ENCODE data around the gene CTDSP1.

CTDSP1 gene

DNA sequence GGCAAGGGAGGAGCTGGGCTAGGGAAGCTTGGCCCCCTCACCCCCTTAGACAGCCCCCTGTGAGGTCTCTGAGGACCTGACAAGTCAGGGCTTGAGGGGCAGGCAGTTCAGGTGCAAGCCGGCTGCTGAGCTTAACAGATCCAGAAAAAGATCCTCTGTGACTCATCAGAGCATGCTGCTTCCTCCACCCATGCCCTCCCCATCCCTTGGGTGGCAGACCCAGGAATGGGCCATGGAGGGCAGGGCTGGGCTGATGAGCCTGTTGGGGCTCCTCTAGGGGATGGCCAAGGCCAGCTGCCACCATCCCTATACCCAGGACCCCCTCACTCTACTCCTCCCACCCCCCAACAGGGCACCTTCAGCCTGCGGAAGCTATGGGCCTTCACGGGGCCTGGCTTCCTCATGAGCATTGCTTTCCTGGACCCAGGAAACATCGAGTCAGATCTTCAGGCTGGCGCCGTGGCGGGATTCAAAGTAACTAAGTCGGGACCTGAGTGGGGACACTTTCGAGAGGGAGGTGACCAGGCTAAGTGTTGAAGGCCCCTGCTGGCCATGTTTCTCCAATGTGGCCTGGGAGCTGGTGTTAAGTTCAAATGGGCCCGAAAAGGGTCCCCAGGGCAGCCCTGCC lies 15.7 kb upstream of the CTDSP1 start:
- no peak for DNase-seq

DNA sequence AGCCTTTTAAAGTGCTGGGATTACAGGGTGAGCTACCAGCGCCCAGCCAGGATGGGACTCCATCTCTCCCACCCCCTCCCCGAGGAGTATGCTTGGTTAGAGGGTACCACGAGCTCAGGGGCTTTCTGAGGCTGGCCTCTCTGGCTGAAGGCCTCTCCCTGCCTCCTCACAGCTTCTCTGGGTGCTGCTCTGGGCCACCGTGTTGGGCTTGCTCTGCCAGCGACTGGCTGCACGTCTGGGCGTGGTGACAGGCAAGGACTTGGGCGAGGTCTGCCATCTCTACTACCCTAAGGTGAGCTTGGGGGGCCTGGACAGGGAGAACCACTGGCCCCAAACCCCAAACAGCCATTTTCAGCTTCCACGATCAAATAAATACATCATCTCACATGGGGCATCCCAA lies 14.7 kb upstream of the CTDSP1 start:
- no peak for DNase-seq

DNA sequence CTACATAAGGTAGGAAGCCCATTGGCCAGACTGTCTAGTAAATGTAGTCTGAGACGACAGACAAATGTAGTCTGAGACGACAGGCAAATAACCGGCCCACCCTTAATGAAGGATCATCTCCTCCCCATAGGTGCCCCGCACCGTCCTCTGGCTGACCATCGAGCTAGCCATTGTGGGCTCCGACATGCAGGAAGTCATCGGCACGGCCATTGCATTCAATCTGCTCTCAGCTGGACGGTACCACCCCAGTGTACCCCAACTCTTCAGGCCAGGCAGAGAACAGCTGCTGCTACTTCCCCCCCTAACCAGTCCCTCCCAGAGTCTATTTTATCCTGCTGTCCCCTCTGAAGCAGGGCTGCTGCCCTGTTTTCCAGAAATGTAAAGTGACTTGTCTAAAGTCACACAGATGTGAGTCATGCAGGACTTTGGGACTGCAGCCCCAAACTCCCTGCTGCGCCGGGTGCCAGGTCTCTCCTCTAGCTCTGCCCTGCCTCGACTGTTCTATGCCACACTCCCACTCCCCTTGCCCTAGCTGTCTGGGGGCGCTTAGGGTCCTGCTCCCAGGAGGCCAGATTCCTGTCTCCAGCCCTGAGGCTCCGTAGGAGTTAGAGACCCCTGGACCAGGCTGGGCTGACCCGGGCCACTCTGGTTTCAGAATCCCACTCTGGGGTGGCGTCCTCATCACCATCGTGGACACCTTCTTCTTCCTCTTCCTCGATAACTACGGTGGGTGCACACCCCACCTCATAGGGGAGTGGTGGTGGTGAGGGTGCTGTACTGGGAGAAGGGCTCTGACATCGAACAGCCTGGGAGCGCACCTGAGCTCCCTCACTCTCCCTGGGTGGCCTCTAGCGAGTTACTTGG lies 12.9 kb upstream of the CTDSP1 start:
- DNase-seq, result no peak

DNA sequence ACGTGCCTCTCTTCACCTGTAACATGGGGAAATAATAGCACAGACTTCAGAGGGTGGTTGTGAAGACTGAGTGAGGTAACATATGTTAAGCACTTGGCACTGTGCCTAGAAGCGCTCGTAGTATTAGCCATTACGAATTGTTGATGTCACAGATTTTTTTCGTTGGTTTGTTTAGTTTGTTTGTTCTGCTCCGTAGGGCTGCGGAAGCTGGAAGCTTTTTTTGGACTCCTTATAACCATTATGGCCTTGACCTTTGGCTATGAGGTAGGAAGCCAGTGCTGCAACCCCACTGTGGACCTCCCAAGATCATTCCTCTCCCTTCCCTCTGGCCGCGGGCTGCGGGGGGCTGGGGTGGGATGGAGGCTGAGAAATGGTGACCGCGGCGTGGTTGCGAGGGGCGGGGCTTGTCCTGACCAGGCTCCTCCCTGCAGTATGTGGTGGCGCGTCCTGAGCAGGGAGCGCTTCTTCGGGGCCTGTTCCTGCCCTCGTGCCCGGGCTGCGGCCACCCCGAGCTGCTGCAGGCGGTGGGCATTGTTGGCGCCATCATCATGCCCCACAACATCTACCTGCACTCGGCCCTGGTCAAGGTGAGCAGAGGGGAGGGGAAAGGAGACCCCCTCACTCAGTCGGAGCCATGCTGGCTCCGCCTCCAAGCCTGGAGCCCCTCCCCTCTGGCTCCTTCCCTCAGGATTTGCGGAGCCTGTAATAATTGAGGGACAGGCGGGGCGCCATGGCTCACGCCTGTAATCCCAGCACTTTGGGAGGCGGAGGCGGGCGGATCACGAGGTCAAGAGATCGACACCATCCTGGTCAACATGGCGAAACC lies 12.1 kb upstream of the CTDSP1 start:
- DNase-seq, result no peak

DNA sequence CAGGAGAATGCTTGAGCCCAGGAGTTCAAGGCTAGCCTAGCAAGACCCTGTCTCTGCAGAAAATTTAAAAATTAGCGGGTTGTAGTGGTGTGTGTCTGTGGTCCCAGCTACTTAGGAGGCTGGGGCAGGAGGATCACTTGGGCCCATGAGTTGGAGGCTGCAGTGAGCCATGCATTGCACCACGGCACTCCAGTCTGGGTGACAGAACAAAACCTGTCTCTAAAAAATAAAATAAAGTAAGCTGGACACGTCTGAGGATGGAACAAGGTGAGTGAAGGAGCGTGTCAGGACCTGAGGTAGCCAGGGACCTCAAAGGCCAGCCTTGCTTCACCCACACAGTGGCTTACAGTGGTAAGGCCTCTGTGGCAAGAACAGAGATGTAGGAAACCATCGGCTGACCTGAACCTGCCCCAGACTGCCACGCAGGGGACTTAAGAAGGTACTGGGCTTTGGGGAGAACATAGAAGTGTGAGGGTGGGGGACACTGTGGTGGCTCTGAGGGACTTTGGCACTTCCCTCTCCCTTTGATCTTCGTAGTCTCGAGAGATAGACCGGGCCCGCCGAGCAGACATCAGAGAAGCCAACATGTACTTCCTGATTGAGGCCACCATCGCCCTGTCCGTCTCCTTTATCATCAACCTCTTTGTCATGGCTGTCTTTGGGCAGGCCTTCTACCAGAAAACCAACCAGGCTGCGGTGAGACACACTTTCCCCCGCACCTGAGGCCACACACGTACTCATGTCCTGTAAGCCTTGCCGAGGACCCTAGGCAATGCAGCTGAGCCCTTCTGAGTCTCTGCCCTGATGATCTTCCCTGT lies 10.1 kb upstream of the CTDSP1 start:
- DNase-seq, result no peak

DNA sequence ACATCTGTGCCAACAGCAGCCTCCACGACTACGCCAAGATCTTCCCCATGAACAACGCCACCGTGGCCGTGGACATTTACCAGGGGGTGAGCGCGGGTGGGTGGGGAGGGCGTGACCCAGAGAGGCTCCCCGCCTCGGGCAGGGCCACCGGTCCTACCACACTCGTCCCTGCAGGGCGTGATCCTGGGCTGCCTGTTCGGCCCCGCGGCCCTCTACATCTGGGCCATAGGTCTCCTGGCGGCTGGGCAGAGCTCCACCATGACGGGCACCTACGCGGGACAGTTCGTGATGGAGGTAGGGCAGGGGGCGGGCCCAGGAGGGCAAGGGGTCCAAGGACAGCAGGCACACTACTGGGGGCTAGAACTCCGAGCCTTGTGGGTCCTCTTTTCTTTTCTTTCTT lies 8.5 kb upstream of the CTDSP1 start:
- no peak for DNase-seq

DNA sequence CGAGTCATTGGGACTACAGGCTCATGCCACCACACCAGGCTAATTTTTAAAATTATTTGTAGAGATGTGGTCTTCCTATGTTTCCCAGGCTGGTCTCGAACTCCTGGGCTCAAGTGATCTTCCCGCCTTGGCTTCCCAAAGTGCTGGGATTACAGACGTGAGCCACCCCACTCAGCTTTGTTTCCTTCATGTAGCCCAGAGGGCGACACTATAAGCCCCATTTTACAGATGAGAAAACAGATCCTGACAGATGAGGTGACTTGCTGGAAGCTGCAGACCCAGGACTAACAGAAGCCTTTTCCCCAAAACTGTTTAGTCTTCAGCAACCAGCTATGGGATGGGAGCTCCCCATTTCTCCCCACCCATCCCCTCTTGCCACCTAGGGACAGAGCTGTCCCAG lies 7.2 kb upstream of the CTDSP1 start:
- DNase-seq, result no peak

DNA sequence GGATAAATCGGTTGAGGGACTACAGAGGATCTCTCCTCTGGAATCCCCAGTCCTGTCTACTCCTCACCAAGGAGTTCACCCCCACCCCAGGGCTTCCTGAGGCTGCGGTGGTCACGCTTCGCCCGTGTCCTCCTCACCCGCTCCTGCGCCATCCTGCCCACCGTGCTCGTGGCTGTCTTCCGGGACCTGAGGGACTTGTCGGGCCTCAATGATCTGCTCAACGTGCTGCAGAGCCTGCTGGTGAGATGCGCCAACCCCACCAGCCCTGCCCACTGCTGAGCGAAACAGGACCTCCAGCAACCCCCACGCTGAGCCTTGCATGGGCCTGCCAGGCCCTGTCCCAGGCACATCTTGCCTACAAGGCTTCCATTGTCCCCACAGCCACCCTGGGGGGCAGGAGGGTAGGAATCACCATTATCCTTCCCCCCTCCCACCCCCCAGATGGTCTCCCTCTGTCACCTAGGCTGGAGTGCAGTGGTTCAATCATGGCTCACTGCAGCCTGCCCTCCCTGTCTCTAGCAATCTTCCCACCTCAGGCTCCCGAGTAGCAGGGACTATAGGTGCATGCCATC lies 6.7 kb upstream of the CTDSP1 start:
- DNase-seq, result no peak

DNA sequence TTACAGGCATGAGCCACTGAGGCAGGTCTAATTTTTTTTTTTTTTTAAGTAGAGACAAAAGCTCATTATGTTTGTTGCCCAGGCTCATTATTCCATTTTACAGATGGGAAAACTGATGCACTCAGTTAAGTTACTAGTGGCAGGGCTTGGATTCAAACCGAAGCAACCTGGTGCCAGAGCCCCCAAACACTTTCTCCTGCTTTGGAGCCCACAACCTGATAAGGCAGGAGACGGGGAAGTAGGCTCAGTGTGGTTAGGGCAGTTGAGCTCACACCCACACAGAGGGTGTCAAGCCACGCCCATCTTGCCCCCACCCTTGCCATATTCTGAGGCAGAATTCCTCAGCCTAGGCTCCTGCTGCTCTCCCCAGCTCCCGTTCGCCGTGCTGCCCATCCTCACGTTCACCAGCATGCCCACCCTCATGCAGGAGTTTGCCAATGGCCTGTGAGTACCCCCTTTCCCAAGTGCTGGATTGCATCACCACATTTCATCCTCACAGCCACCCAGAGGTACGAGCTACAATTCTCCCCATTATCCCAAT lies 5.8 kb upstream of the CTDSP1 start:
- no peak for DNase-seq

DNA sequence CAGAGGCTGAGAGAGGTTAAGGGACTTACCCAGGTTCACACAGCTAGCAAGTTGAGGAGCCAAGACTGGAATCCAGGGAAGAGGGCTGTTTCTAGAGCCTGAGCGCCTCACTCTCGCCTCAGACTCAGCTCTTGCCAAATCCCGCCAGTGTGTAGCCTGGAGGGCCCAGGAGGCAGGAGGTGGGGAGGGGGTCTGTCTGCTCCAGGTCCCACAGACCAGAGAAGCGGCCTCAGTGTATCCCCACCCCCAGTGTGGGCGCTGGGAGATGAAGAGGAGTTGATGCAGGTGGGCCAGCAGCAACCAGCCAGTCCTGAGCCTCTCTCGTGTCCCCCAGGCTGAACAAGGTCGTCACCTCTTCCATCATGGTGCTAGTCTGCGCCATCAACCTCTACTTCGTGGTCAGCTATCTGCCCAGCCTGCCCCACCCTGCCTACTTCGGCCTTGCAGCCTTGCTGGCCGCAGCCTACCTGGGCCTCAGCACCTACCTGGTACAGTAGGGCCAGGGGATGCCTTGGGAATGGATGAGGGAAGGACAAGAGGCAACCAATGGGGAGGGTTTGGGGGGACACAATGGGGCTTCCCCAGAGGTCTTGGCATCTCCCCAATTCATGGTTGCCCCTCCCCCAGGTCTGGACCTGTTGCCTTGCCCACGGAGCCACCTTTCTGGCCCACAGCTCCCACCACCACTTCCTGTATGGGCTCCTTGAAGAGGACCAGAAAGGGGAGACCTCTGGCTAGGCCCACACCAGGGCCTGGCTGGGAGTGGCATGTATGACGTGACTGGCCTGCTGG lies 5.2 kb upstream of the CTDSP1 start:
- no peak for DNase-seq

DNA sequence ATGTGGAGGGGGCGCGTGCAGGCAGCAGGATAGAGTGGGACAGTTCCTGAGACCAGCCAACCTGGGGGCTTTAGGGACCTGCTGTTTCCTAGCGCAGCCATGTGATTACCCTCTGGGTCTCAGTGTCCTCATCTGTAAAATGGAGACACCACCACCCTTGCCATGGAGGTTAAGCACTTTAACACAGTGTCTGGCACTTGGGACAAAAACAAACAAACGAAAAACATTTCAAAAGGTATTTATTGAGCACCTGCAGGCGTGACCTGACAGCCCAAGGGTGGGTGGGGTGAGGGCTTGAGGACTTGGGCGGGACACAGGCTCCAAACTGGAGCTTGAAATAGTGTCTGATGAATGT lies 4.6 kb upstream of the CTDSP1 start:
- DNase-seq, result no peak

DNA sequence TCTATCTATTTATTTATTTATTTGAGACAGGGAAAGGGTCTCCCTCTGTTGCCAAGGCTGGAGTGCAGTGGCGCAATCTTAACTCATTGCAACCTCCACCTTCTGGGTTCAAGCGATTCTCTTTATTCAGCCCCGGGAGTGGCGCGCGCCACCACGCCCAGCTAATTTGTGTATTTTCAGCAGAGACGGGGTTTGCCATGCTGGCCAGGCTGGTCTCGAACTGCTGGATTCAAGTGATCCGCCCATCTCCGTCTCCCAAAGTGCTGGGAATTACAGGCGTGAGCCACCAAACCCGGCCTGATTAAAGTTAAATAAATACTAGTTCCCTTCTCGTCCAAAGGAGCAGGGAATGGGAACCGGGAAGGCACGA lies 4.2 kb upstream of the CTDSP1 start:
- no peak for DNase-seq

DNA sequence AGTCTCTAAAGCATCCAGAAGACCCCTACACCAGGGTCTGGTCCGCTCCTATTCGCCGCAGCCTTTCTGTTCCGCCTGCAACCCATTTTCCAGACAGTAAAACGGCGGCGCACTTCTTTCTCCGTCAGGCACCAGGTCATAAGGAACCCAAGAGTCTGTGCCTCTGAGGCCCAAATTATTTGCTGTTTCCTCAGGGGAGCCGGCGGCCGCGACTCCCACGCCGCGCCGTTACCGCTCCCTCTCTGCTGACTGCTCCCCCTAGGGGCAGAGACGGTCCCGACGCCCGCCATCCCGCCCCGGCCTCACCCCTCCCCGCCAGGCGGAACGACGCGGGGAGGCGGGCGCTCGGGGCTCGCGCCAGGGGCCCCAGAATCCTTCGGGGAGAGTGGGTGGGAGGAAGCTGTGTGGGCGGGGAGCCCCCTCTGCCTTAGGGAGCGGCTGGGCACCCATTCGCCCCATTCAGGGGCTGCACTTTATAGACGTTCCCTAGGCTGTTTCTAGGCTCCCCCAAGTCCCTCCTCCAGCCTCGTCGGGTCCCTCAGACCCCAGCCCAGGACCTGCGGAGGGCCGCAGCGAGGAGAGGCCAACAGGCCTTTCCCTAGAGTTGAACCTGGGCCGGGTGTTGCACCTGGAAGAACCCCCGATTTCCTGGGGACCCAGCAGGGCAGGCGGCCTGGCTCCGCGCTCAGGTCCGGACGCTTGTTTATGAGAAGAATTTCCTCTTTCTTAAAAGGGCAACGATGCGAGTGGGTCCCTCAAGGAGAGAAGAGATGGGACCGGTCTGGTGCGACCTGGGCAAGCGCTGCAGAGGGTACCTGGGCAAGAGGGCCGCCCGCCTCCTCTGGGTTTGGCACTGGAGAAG lies 3.6 kb upstream of the CTDSP1 start:
- peak; percentile 86 for DNase-seq

DNA sequence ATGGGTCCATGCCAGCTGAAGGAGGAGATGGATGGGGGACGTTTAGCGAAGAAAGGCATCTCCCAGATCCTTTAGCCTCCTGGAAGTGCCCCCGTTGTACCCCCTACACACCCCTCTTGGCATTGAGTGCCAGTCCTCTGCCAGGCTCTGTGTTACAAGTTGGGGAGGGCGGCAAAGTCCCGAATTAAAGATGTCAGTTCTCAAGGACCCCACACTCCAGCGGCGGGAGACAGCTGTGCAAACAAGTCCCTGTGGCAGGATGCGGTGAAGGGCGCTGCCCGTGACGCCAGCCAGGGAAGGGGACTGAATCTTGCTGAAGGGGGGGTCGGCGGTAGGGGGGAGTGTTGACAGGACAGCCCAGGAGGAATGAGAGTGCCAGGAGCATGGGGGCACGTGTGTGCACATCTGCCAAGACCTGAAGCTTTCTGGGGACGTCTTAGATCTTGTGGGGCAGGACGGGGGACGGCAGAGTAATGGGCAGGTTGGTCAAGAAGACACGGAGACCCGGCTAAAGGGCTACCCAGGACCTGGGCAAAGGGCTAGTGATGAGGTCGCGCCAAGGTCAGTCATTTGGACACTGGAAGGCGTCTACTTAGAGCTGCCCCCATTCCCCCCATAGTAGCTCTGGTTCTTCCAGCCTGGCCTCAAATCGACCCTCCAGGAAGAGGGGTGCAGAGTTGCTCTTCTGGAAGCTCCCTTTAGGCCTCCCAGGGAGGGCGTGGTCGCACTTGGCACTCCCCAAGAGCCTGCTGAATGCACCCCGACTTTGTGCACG lies 2.8 kb upstream of the CTDSP1 start:
- no peak for DNase-seq

DNA sequence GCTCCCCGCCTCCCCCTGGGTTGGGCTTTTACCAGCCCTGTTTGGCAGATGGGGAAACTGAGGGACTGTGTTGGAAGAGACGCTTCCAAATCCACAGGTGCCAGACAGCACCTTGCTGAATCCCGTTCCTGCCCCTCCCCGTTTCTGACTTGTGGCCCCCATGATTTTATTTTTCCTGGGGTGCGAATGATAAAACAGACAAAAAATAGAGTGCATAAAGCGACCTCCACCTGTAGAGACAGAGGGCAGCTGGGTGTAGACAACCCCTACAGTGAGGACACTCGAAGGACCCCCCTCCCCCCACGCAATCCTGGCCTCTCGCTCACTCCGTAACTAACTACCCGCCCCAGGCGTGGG lies 2.2 kb upstream of the CTDSP1 start:
- no peak for DNase-seq

DNA sequence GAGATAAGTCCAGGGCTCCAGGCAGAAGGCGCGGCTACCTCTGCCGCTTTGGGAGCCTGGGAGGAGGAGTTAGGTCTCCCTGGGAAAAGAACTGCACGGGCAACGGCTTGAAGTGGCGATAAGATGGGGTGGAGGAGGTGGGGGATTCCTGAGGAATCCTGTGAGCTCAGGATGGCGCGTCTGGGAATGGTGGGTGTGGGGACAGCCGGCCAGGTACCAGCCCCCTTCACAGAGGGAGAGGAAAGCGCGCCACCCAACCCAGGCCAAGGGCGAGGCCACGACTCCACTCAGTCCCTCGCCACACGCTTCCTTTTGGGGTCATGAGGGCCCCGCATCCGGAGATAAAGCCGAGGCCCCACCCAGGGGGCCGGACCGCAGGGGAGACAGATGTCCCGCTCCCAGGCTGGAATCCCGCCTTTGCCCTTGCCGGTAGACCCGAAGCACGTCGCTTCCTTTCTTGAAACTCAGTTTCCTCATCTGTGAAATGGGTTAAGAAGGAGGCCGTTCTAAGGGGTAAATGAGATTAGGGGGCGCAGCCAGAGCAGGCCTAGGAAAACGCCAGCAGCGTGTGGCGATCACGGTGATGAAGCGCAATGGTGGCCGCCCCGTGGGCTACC lies 1.7 kb upstream of the CTDSP1 start:
- no peak for DNase-seq

DNA sequence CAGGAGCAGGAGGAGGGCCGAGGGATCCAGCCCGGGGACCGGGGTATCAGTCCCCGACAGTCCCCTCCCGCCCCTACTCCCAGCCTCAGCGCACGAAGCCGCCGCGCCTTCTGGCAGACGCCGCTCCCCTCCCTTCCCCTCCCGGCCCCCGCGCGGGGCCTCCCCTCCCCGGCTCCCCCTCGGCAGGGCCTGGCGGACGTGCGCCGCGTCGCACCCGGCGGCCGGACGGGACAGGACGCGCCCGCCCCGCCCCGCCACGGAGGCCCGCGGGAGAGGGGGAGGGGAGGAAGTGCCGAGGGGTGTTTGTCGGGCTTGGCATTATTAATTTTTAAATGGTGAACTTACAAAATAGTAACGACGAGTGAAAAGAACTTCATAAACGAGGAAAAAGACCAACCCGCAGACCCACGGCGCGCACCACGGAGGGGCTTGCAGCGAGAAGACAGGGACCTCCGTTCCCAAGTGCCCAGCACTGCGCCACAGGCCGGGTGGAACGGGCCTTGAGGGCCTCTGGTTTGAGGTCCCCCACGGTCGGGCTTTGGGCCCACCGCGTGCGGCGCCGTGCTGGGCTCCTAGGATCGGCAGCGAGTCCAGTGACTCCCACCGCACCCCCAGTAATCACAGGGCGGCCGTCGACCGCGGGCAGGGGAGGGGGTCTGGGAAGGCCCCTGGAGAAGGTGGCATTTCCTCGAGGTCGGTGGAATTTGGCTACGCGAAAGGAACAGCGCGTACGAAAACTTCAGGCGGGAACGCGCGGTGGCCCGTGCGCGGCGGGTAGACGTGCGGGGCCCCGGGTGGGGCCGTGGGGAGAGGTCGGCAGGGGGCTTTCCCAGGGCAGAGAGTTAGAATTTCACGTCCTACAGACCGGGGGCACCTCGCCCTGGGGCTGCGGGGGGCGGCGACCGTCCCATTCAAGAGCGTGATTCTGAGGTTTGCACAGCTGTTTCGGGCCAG lies 954 bp upstream of the CTDSP1 start:
- no peak for DNase-seq
